Mesenchymal stem cell (in vitro differentiated cells and primary cell): ENCODE measurements around the gene SAMD4A.

Source experiments
- DNase-seq: peaks from one replicate; pipeline ENCODE4 v3.0.0-alpha.2; 2013
- H2AFZ ChIP-seq: one replicate; pipeline ENCODE4 v1.6.1; 2013; ENCODE audit warnings: low read depth, mild to moderate bottlenecking, control low read depth, inconsistent platforms, low read length, moderate library complexity
- H2AK5ac ChIP-seq: 2 replicates; pipeline ENCODE4 v1.6.1; 2013; ENCODE audit warnings: low read length, moderate library complexity, mild to moderate bottlenecking, inconsistent platforms; ENCODE audit not compliant: severe bottlenecking
- H2BK120ac ChIP-seq: one replicate; pipeline ENCODE4 v1.6.1; 2013; ENCODE audit warnings: low read depth, mild to moderate bottlenecking, inconsistent platforms, low read length, moderate library complexity
- H2BK12ac ChIP-seq, 2 experiments: one replicate each; pipeline ENCODE4 v1.6.1; 2013; ENCODE audit warnings: inconsistent platforms in 2 of 2, low read length in 2 of 2, mild to moderate bottlenecking in 2 of 2, moderate library complexity in 2 of 2, control low read depth in 1 of 2
- H2BK15ac ChIP-seq: one replicate; pipeline ENCODE4 v1.6.1; 2013; ENCODE audit warnings: mild to moderate bottlenecking, low read depth, inconsistent platforms; ENCODE audit not compliant: poor library complexity, severe bottlenecking
- H2BK5ac ChIP-seq: 2 replicates; pipeline ENCODE4 v1.6.1; 2013; ENCODE audit warnings: low read depth, mild to moderate bottlenecking, low read length, control low read depth, inconsistent platforms; ENCODE audit not compliant: poor library complexity, severe bottlenecking
- H3K14ac ChIP-seq, 2 experiments: one replicate each; pipeline ENCODE4 v1.6.1; 2013; ENCODE audit warnings: inconsistent platforms in 2 of 2, low read length in 2 of 2, control low read depth in 1 of 2, mild to moderate bottlenecking in 1 of 2, moderate library complexity in 1 of 2
- H3K18ac ChIP-seq, 2 experiments: one replicate each; pipeline ENCODE4 v1.6.1; 2013; ENCODE audit warnings: inconsistent platforms in 2 of 2, low read length in 2 of 2, control low read depth in 1 of 2, low read depth in 1 of 2, mild to moderate bottlenecking in 1 of 2
- H3K23ac ChIP-seq, 2 experiments: one replicate each; pipeline ENCODE4 v1.6.1; 2013; ENCODE audit warnings: inconsistent platforms in 2 of 2, low read length in 2 of 2, mild to moderate bottlenecking in 2 of 2, moderate library complexity in 2 of 2, control low read depth in 1 of 2
- H3K27ac ChIP-seq: 2 replicates; pipeline ENCODE4 v1.5.1; 2013; ENCODE audit warnings: mild to moderate bottlenecking, moderate library complexity, low read length, control low read depth, inconsistent platforms; ENCODE audit not compliant: poor library complexity, severe bottlenecking
- H3K27me3 ChIP-seq, 2 experiments: 2 replicates each; pipeline versions ENCODE4 v1.6.1 to v1.7.0; 2013; ENCODE audit warnings: low read length in 2 of 2, mild to moderate bottlenecking in 2 of 2, moderate library complexity in 2 of 2, control low read depth in 1 of 2, inconsistent platforms in 1 of 2; ENCODE audit not compliant: control insufficient read depth in 1 of 2, insufficient read depth in 1 of 2
- H3K36me3 ChIP-seq, 2 experiments: 2 replicates each; pipeline versions ENCODE4 v1.6.1 to v1.7.0; 2013; ENCODE audit warnings: low read length in 2 of 2, control low read depth in 1 of 2, inconsistent platforms in 1 of 2, low read depth in 1 of 2, mild to moderate bottlenecking in 1 of 2; ENCODE audit not compliant: insufficient read depth in 2 of 2, control insufficient read depth in 1 of 2
- H3K4ac ChIP-seq, 2 experiments: one replicate each; pipeline ENCODE4 v1.6.1; 2013; ENCODE audit warnings: inconsistent platforms in 2 of 2, low read length in 2 of 2, mild to moderate bottlenecking in 2 of 2, moderate library complexity in 2 of 2, control low read depth in 1 of 2, low read depth in 1 of 2
- H3K4me1 ChIP-seq: 2 replicates; pipeline ENCODE4 v1.6.1; 2013; ENCODE audit warnings: low read depth, low read length, control low read depth; ENCODE audit not compliant: control insufficient read depth, insufficient read depth
- H3K4me2 ChIP-seq: 2 replicates; pipeline ENCODE4 v1.6.1; 2013; ENCODE audit warnings: low read length, mild to moderate bottlenecking, inconsistent platforms; ENCODE audit not compliant: poor library complexity, severe bottlenecking
- H3K4me3 ChIP-seq, 2 experiments: 2 replicates each; pipeline versions ENCODE4 v1.5.1 to v1.7.0; 2013; ENCODE audit warnings: low read length in 2 of 2, mild to moderate bottlenecking in 2 of 2, control low read depth in 1 of 2, low read depth in 1 of 2; ENCODE audit not compliant: insufficient read depth in 1 of 2
- H3K79me1 ChIP-seq: replicated peaks from 2 replicates; pipeline ENCODE4 v1.6.1; 2013; ENCODE audit warnings: mild to moderate bottlenecking, control low read depth, low read length, inconsistent platforms; ENCODE audit not compliant: poor library complexity, severe bottlenecking
- H3K9ac ChIP-seq: 2 replicates; pipeline ENCODE4 v1.7.0; 2013; ENCODE audit warnings: mild to moderate bottlenecking, low read length, moderate library complexity
- H3K9me3 ChIP-seq: 2 replicates; pipeline ENCODE4 v1.7.0; 2013; ENCODE audit warnings: mild to moderate bottlenecking, low read length; ENCODE audit not compliant: control insufficient read depth
- H4K8ac ChIP-seq: one replicate; pipeline ENCODE4 v1.6.1; 2013; ENCODE audit warnings: inconsistent platforms, mild to moderate bottlenecking, low read length, moderate library complexity
- H4K91ac ChIP-seq: one replicate; pipeline ENCODE4 v1.6.1; 2013; ENCODE audit warnings: mild to moderate bottlenecking, low read length, inconsistent platforms
- WGBS: methylation state at CpG from one replicate; pipeline ENCODE4 v1.1.7; 2013; ENCODE audit warnings: mixed read lengths; 5-methylcytosine and 5-hydroxymethylcytosine counted together

The SAMD4A gene

GRCh38 chr14:54591866-54592265 is 24.9 kb downstream of the SAMD4A start:
- WGBS: 38% methylated on average over 4 of the region's 4 CpGs

GRCh38 chr14:54593860-54594259 is 26.9 kb downstream of the SAMD4A start:
- Histone ChIP-seq H3K9me3 (no peaks in the 10 kb centered on the region), H2AK5ac (no peak overlapping the region), H3K9ac (no peak overlapping the region), H4K91ac (no peak overlapping the region), H3K27me3 (no peaks in the 10 kb centered on the region), H2BK5ac (no peak overlapping the region), H2AFZ (no peak overlapping the region), H3K4me3 (no peak overlapping the region), H3K14ac (no peak overlapping the region), H3K18ac (no peak overlapping the region), H4K8ac (no peak overlapping the region), H2BK120ac (no peak overlapping the region), H3K23ac (no peak overlapping the region), H3K4me1 (peaks cover 13% of the 10 kb centered on the region), H3K27ac (peak overlapping the region; percentile 50), H3K4me2 (no peak overlapping the region), H3K79me1 (peaks cover 10% of the 10 kb centered on the region), H2BK12ac (no peak overlapping the region), H3K36me3 (no peaks in the 10 kb centered on the region), H2BK15ac (no peak overlapping the region), H3K4ac (no peak overlapping the region)
- peak; percentile 47 for DNase-seq
- 17% methylated on average over 1 of the region's 1 CpG for WGBS

More at GRCh38 chr14:54591866-54592265, 24.9 kb downstream of the SAMD4A start:
- H3K79me1 ChIP-seq: peaks cover 10% of the 10 kb centered on the region
- H4K91ac ChIP-seq: no peak overlapping the region
- H2AFZ ChIP-seq: no peak overlapping the region
- no peak overlapping the region for H2BK120ac ChIP-seq
- no peak overlapping the region for H3K4me2 ChIP-seq
- H2BK12ac ChIP-seq: no peak overlapping the region
- peaks cover 13% of the 10 kb centered on the region for H3K4me1 ChIP-seq
- no peak overlapping the region for H2BK15ac ChIP-seq
- no peaks in the 10 kb centered on the region for H3K9me3 ChIP-seq
- no peak overlapping the region for H3K4ac ChIP-seq
- H4K8ac ChIP-seq: no peak overlapping the region
- no peak overlapping the region for H2AK5ac ChIP-seq
- no peak overlapping the region for H3K27ac ChIP-seq
- H2BK5ac ChIP-seq: no peak overlapping the region
- H3K27me3 ChIP-seq: no peaks in the 10 kb centered on the region
- peak overlapping the region; percentile 4 to 50 for H3K18ac ChIP-seq
- H3K9ac ChIP-seq: no peak overlapping the region
- DNase-seq: no peak
- no peak overlapping the region for H3K4me3 ChIP-seq
- no peak overlapping the region for H3K14ac ChIP-seq
- no peaks in the 10 kb centered on the region for H3K36me3 ChIP-seq
- no peak overlapping the region for H3K23ac ChIP-seq

DNA sequence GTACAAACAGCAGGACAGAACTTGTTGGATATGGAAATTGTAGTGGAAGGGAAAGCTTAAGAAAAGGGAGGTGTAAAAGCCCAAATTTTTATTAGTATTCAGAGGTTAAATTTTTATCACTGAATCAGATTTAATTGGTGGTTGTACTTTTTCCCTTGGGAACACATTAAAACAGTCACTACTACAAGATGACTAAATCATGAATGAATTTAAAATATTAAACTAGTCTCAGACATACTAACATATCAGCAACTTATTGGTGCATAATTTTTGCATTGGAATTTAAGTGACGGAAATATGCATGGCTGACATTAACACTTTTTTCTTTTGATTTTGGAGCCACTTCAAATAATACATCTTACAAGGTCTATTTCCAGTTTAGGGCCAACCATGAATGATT is 27.6 kb downstream of the SAMD4A start:
- H3K36me3 ChIP-seq: no peaks in the 10 kb centered on the region
- H2AFZ ChIP-seq: no peak overlapping the region
- H3K18ac ChIP-seq: no peak overlapping the region
- peaks cover 13% of the 10 kb centered on the region for H3K4me1 ChIP-seq
- H3K79me1 ChIP-seq: peaks cover 10% of the 10 kb centered on the region
- no peak overlapping the region for H4K8ac ChIP-seq
- H2BK15ac ChIP-seq: no peak overlapping the region
- no CpG with 5 or more reads among the region's 1 CpG for WGBS
- H3K9ac ChIP-seq: no peak overlapping the region
- H3K4me2 ChIP-seq: no peak overlapping the region
- no peak for DNase-seq
- no peak overlapping the region for H3K23ac ChIP-seq
- H3K9me3 ChIP-seq: no peaks in the 10 kb centered on the region
- H3K27me3 ChIP-seq: no peaks in the 10 kb centered on the region
- no peak overlapping the region for H2AK5ac ChIP-seq
- no peak overlapping the region for H2BK12ac ChIP-seq
- no peak overlapping the region for H2BK5ac ChIP-seq
- H4K91ac ChIP-seq: no peak overlapping the region
- H3K4ac ChIP-seq: no peak overlapping the region
- no peak overlapping the region for H2BK120ac ChIP-seq
- H3K14ac ChIP-seq: no peak overlapping the region
- H3K4me3 ChIP-seq: no peak overlapping the region
- H3K27ac ChIP-seq: peak overlapping the region; percentile 50

- no peak overlapping the region for H2BK5ac ChIP-seq
- no peak overlapping the region for H3K23ac ChIP-seq
- peaks cover 12% of the 10 kb centered on the region for H3K79me1 ChIP-seq
- DNase-seq: peak; percentile 93
- H2BK12ac ChIP-seq: no peak overlapping the region
- H2AK5ac ChIP-seq: no peak overlapping the region
- no peak overlapping the region for H4K8ac ChIP-seq
- H2BK15ac ChIP-seq: no peak overlapping the region
- no peak overlapping the region for H3K4me3 ChIP-seq
- peaks cover 4% of the 10 kb centered on the region for H3K4me1 ChIP-seq
- H3K4me2 ChIP-seq: no peak overlapping the region
- no peaks in the 10 kb centered on the region for H3K9me3 ChIP-seq
- no peak overlapping the region for H3K18ac ChIP-seq
- H3K14ac ChIP-seq: no peak overlapping the region
- H2AFZ ChIP-seq: no peak overlapping the region
- H3K27ac ChIP-seq: no peak overlapping the region
- H2BK120ac ChIP-seq: no peak overlapping the region
- H3K4ac ChIP-seq: no peak overlapping the region
- WGBS: 53% methylated on average over 5 of the region's 5 CpGs
- H3K27me3 ChIP-seq: no peaks in the 10 kb centered on the region
- H3K9ac ChIP-seq: no peak overlapping the region
- H4K91ac ChIP-seq: no peak overlapping the region
- H3K36me3 ChIP-seq: no peaks in the 10 kb centered on the region
These were observed 31.0 kb downstream of the SAMD4A start for GRCh38 chr14:54597795-54598443.
